NCI-H146 treated with DMSO at 0.1 percent for 48 hours (cell line): Measurements from ENCODE around the gene NTF4.

Experiments
- DNase-seq: peaks from one replicate; lab custom pipeline; 2025; ENCODE audit not compliant: unreplicated experiment; lab: John Stamatoyannopoulos, UW

The NTF4 gene

GRCh38 chr19:49064768-49065611 lies at the start of gene NTF4:
Gene NTF4 (minus strand): TSS chr19:49064818. CDS start chr19:49061997, 2,821 bp downstream.
- DNase-seq: no peak

- peak; percentile 34 for DNase-seq
Measured at GRCh38 chr19:49113762-49114629, 49.4 kb upstream of the NTF4 start, which contains the start of gene LIN7B. Gene LIN7B (plus strand): TSS chr19:49114370. CDS start chr19:49114405, 35 bp downstream.

GRCh38 chr19:49111218-49111998 lies 46.8 kb upstream of the NTF4 start:
- DNase-seq: no peak

GRCh38 chr19:49110567-49110966 lies 45.9 kb upstream of the NTF4 start:
- DNase-seq: no peak

- DNase-seq: no peak
Measured at GRCh38 chr19:49109569-49110233, 45.1 kb upstream of the NTF4 start.

GRCh38 chr19:49109051-49109450 lies 44.4 kb upstream of the NTF4 start:
- DNase-seq: no peak

GRCh38 chr19:49107625-49108459 lies 43.2 kb upstream of the NTF4 start:
- DNase-seq: no peak

- no peak for DNase-seq
Measured at GRCh38 chr19:49106648-49107135, 42.1 kb upstream of the NTF4 start.

- no peak for DNase-seq
Measured at GRCh38 chr19:49104229-49104864, 39.7 kb upstream of the NTF4 start.

- DNase-seq: no peak
Measured at GRCh38 chr19:49103331-49104085, 38.9 kb upstream of the NTF4 start.

- no peak for DNase-seq
Measured at GRCh38 chr19:49102303-49102702, 37.7 kb upstream of the NTF4 start.

GRCh38 chr19:49101160-49101559 lies 36.5 kb upstream of the NTF4 start:
- no peak for DNase-seq

GRCh38 chr19:49098795-49099194 lies 34.2 kb upstream of the NTF4 start:
- no peak for DNase-seq

- peak; percentile 63 for DNase-seq
Measured at GRCh38 chr19:49097453-49098288, 33.1 kb upstream of the NTF4 start.

GRCh38 chr19:49094505-49095482 lies 30.2 kb upstream of the NTF4 start:
- no peak for DNase-seq

GRCh38 chr19:49092686-49093085 lies 28.1 kb upstream of the NTF4 start:
- DNase-seq: no peak
